HG03575 (cell line): ENCODE results near the gene FMNL3.

Experiments used
- ATAC-seq: cut with Tn5 transposase; IDR thresholded peaks from one replicate; pipeline ENCODE4 v1.9.1; 2021; ENCODE audit not compliant: unreplicated experiment, insufficient number of reproducible peaks, low FRiP score; ENCODE audit errors: extremely low read depth

Gene FMNL3

DNA sequence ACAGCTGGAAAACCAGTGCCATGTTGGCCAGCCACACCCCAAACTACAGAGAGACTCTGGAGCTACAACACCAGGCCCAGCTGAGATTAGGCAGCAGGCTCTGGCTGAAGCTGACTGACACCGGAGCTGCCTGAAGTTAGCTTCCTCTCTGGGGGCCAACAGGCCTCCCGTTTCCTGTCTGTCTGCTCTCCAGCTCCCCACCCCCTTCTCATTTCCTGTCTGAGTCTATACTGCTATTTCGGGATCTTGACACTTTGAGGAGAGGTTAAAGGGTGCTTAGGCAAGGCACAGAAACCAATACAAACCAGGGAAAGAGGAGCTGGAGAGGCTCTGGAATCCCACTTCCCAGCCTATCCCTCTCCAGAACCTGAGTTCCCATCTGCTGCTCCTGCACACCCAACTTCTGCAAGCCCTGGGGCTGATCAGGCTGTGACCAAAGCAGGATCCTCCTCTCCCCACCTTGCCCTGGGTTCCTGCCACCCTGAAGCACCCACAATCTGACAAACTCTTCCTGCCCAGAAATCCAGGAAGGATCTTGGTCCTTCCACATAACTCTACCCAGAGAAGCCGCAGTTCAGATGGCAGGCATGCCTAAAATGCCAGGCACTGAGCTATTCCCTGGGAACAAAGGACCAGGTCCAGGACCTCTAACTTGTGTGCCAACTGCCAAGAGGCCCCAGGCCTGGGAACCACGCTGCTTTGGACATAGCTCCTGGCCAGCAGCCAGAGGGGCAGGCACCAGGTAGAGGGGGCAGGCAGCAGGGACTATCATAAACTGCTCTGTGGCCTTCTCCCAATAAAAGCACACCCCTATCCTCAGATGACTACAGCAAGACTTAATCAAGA lies 44.0 kb downstream of the FMNL3 start:
- no peak for ATAC-seq

DNA sequence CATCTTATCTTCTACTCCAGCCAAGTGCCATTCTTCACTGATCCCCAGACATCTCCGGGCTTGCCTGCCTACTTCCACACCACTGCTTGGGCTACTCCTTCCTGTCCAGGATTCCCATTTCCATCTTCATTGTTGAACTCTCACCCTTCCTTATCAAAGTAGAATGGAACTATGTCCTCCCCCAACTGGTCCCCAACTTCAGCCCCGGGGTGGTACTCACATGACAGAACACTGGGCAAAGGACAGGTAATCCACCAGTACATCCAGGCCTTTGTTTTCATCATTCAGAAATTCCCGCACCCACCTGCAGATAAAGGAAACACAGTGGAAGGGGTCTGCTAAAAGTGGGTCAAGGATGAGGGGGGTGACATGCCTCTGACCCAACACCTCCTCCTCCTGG lies 45.5 kb downstream of the FMNL3 start:
- no peak for ATAC-seq

DNA sequence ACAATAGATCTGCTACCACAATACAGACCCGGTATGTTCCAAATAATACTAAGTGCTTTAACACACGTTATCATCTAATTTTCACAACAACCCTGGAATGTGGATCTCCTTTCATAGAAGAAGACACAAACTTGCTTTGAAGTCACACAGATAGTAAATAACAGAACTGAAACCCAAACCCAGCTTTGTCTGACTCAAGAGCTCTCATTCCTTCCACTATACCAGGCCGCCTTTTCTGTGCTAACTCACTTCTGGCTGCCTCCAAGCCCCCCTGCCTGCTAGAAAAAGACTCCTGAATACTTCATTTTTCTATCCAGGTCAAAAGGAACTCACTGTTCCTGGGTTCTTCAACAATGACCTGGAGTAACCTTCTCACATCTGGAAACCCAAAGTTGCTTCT lies 46.0 kb downstream of the FMNL3 start:
- ATAC-seq: no peak

DNA sequence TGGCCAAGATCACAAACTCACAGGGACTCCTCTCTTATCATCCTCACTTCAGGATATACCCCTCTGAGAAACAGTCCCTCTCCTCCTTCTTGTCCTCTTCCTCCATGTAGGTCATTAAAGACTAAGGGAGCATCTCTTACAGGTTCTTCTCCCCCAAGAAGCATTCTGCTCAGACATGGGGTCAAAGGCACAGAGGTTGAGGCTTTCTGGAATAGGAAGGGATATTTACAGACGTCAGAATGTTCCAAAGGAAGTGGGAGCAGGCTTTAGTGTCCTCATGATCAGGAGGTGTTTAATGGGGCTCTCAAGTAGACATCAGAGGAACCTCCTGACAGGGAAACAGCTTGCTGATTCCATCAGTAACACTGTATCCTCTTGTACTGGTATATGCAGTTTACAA lies 47.5 kb downstream of the FMNL3 start:
- no peak for ATAC-seq

DNA sequence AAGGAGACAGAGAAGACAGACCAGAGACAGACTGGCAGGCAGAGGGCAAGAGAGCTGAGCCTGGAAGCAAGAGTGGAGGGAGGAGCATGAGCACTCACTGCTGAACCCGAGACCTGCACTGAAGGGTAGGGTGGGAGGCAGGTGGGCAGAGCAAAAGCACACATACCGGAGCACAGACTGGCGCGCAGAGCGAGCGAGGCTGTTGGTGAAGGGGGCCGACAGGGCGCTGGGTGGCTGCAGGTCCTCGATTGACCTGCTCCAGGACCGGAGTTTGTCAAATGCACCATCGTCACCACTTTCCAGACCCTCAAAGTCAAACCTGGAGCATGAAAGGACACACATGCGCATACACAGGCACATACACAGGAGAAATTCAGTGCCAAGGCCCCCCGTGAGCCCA lies 48.9 kb downstream of the FMNL3 start:
- ATAC-seq: no peak

DNA sequence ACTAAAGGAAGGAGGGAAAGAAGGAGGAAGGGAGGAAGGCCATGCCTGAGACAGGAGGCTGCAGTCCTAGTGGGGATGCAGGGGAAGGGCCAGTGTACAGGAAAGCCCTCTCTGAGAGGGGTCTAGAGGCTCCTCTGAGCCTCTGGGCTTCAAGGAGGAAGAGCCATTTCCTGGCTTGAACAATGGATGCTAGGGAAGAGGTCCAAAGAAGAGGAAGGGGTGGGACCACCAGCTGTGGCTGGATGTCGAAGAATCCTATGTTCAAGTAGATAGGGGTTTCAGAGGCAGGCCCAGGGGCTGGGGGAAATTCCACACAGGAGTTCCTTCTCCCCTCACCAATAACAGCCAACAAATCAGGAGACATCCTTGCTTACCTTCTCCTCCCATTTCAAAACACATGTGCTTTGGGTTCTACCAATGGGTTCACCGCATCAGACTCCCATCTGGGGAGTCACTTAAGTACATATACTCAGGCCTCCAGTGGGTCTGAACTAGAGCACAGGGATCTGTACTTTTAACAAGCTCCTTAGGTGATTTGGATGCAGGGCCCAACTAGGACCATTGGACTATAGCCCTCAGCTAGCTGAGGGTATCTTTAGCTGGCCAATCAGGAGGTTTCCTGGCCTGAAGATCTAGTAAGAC lies 51.5 kb downstream of the FMNL3 start:
- ATAC-seq: no peak

DNA sequence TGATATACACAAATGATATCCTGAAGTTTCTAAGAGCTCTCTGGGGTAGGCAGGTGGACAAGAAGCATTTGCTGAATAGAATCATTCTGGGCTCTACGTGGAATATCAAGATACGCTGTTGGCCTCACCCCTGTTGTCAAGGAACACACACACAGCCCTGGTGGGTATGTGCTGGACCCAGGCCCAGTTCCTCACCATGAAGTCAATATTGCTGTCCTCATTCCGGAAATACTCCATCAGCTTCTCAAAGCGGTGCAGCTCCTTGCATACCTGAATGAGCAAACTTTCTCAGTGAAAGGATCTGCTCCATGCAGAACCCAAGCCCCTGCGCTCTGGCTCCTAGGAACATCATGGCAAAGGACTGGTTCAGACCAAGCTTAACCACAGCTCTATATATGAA lies 52.5 kb downstream of the FMNL3 start:
- no peak for ATAC-seq

DNA sequence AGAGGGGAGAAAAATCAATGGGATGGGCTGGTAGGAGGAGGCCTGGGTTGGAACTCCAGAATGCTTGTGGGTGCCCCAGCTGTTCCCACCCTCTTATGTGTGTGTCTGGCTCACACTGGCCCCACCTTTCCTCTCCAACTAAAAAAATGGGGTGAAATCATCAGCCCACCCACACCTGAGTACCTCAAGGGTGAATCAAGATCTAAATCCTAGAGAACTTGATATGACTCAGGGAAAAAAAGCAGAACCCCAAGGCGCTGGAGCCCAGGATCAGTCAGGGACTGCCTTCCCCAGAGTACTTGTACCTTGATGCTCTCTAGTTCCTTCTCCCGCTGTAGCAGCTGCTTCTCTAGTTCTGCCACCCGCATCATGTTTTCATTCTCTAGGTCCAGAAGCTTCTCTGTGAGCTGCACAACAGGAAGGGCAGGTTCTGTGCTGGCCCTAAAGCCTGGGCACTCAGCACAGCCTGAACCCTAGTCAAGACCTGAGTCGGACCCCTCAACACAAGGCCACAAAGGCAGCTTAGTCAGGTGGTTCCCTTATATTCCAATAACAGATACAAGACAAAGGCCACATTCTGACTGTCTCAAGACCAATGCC lies 54.2 kb downstream of the FMNL3 start:
- no peak for ATAC-seq

DNA sequence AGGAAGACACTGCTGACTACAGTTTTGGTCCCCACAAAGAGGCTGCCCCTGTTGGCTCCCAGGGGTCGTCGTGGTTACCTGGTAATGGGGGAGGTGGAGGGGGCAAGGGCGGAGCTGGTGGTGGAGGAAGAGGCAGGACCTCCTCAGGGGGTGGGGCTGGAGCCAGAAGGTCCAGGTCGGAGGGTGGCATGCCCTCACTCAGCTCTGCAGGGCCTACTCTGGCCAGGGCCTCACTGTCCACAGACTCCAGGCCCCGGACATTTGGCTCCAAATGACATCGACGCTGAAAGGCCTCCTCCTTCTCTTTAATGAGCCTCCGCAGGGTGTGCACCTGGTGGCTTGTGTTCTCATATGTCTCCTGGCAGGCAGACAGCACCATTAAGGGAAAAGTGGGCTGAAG lies 55.4 kb downstream of the FMNL3 start:
- ATAC-seq: no peak

DNA sequence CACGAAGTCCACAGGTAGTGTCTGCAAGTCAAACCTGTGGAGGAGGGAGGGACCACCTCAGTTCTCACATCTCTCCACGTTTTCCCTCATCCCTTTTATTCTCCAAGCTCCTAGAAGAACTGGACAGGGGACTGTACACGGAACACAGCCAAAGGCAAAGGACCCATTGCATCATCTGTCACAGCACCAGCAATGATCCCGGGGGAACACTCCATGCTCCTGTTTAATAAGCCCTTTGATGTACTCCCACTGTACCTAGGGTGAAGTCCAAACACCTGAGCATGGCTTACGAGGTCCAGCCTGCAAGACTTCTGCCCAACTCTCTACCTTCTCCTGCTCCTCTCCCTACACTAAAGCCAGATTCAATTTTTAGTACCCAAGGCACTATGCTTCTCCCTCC lies 57.3 kb downstream of the FMNL3 start:
- no peak for ATAC-seq

DNA sequence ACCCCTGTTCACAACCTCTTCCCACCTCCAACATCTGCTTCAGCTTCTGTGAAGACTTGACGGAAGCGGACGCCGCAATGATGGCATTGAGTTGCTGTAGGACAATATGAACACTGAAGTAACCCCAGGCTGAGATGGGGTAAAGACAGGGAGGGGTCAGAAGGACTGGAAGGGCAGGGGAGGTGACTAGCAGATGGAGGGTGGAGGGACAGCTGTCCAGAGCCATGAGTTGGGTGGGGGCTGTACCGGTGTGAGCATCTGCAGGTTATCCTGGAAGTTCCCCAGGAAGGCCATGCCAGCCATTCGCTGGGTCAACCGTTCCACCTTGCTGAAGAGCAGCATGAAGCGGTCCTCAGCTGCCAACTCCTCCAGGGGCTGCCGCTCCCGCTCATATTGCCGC lies 57.8 kb downstream of the FMNL3 start:
- ATAC-seq: no peak

DNA sequence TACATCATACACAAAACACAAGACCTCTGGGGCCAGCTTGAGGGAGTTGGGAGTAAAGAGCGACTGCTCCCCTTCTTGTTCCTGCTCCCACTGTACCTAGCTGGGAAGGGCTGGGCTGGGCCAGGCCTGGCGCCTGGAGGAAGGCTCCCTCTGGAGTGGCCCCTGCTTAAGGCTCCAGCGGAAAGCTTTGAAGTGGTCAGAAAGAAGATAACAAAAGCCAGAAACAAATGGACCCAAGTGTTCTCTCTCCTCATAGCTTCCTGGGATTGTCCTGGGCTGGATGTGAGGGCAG lies 58.5 kb downstream of the FMNL3 start:
- no peak for ATAC-seq

DNA sequence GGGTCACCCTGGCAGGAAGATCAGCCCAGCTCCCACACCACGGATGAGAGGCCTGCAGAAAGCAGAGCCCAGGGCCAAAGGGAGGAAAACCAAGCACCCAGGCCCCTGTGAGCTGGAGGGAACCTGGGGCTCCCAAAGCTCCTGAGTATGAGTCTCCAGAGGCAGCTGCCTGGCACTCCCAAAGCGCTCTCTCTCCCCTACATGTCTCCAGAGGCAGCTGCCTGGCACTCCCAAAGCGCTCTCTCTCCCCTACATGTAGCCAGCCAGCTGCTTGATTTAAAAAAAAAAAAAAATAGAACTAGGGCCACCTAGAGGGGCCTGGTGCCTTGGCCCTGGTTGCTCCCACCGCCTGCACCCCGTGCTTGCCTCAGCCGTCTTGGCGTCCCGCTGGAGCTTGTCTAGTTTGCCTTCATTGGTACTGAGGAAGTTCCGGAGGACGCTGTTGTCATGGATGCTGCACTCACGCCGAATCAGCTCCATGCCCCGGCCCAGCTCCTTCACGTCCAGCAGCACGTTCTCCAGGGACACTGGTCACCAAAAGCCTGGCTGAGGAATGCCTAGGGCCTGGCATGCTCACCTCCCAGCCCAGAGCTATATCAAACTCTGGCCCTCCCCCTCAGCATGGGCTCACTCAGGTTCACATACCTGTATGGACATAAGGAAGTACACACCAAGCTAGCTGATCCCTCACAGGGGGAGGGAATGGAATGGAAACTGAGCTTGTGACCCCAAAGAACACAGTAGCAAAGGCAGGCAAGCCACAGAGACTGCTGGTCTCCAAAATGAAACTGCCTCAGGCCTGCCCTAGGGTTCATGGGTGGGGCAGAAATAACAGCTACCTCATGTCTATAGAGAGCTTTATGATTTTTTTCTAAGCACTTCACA lies 59.1 kb downstream of the FMNL3 start:
- ATAC-seq: no peak

DNA sequence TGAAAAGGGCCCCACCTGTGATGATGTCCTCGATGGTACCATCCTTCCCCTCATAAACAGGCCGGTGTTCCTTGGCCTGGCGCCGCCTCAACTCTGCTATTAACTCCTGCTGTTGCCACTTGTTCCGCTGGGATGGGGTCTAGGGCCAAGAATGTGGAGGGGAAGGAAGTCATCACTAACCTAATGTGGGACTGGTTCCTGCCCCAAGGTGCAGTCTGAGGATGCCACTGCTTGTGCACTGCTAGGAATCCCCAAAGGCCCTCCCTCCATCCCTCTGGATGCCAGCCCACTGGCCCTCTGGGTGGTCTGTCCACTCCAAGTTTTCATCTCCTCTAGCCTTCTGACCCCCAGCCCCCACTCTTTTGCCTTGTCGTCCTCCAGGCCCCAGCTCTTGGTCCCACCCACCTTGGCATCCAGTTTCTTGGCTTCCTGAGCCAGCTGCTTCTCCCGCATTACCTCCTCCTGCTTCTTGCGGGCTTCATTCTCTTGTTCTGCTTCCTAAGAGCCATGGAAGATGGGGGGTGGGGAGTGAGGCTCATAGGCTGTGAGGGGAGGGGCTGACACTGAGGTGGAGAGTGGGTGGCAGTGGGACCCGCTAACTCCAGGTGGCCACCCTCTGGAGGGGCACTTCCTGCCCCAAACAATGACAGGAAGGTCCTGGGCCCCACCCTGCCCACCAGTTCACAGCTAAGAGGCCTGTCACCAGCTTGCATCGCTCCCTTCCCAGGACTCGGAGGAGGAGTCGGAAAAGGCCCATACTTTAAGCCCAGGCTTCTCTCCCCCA lies 60.1 kb downstream of the FMNL3 start:
- no peak for ATAC-seq

DNA sequence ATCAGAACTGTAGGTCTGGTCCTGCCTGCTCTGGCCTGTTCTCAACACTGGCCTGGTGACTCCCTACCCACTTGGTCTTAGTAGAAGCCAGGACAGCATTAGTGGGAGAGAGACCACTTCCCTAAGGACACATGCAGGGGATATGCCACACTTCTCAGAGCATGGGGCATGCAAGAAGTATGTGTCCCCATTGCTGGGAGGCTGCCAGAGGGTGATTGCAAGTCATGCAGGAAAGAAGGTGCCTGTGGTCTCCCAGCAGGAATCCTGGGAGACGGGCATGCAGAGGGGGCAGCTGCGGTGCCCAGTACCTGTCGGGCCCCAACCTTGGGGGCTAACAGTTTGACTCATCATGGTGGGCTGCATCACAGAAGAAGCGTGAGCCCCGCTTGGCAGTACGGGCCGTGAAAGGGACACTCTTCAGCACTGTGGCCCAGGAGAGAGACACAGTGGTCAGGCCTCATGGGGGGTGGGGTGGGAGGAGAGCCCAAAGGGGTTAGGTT lies 60.8 kb downstream of the FMNL3 start:
- ATAC-seq: no peak

DNA sequence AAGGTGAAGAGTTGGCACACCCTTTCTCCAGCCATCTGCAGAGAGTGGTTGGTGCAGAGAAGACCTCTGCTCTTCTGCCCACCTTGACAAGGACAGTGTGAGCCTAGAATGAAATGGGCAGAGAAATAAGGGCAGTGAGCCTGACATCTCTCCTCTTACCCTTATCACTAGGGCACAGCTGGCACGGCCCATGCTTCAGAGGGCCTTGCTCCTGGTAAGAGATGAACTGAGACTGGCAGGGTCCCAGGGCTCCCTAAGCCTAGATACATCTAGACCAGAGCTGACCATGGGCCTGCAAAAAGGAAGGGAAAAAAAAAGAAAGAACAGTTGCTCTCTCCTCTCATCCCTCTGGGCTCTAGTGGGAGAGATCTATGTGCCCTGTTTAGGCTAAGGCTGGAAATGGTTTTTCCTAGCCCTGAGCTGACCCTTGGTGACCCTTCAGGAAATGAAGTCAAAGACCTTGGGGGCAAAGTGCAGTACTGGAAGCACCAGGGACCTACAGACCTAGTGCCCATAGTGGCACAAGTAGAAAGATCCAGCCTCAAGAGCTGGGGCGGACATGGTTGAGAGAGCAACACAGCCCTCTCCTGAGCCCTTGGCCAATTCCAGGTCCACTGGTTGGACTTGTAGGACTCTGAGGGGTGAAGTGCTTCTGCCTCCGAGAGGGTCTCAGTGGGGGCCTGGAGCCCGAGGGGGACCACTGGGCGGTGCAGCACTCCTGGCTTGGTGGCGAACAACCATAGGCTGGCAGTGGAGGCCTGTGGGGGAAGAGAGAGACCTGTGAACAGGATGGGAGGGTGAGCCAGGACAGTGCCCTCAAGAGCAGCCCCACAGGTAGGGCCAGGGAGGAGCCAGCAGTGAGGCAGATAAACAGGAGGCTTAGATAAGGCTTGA lies 61.8 kb downstream of the FMNL3 start:
- no peak for ATAC-seq

DNA sequence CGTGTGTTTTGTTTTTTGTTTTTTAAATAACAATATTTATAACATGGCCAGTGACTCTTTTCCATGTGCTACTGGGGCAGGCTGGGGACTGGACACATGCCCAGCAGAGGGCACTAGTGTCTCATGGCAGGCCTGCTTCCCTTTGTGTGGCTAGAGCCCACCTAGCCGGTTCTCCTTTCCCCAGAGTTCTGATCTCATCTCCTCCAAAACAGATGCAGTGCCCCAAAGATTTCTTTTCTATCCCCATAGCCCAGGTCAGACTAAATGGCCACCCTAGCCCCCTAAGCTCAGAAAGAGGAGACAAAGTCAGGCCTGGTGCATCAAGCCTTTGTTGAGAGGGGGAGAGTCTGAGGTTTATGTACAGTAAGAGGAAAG lies 62.6 kb downstream of the FMNL3 start:
- no peak for ATAC-seq
